GM12878 (cell line): Measurements from ENCODE around the gene SORBS2. TPM values are rescaled to one million over a fixed set of nuclear protein-coding genes. Genes with fewer than 3 reads are reported as not detected.

ENCODE experiments used
- ATAC-seq: fragments of 200-7000 bp; cut with Tn5 transposase; 3 replicates; pipeline ENCODE4 v1.9.1; 2020; ENCODE audit warnings: mild to moderate bottlenecking, moderate library complexity
- BruUV-seq: library from RNA; stranded (reverse); fragments of 400-500 nt; replicated peaks from 2 replicates; lab custom pipeline; 2021; lab: Mats Ljungman, UMichigan
- CTCF ChIA-PET: fragments of 300-600 bp; sonication (Branson Sonifier 250); formaldehyde crosslinking; extraction: SDS; loops from one replicate; lab custom pipeline; 2021; ENCODE audit warnings: inconsistent platforms; lab: Yijun Ruan, JAX
- POLR2A ChIA-PET: fragments of 350-600 bp; formaldehyde crosslinking; extraction: SDS; loops from one replicate; lab custom pipeline; 2021; ENCODE audit warnings: inconsistent platforms; lab: Charles Lee
- RAD21 ChIA-PET: fragments of 300-600 bp; sonication (Branson Sonifier 250); formaldehyde crosslinking; loops from one replicate; lab custom pipeline; 2023; ENCODE audit warnings: antibody characterized with exemption; ENCODE audit not compliant: unreplicated experiment; lab: Charles Lee
- SMC1A ChIA-PET: fragments of 300-600 bp; sonication (Branson Sonifier 250); formaldehyde crosslinking; loops from one replicate; lab custom pipeline; 2023; ENCODE audit not compliant: unreplicated experiment, uncharacterized antibody; lab: Charles Lee
- DNase-seq: peaks from one replicate; pipeline ENCODE4 v3.0.0-alpha.2; 2011; ENCODE audit warnings: low read depth, low spot score
- FAIRE-seq: peaks from 3 replicates; lab custom pipeline; 2011; peaks lifted over from hg19 to GRCh38; lab: Jason Lieb, UNC
- H2AFZ ChIP-seq: 2 replicates; pipeline ENCODE4 v1.6.0; 2011; ENCODE audit warnings: low read depth, low read length, control low read depth; ENCODE audit not compliant: control insufficient read depth
- H3K27ac ChIP-seq: 2 replicates; pipeline ENCODE4 v1.5.1; 2011; ENCODE audit warnings: control low read depth; ENCODE audit not compliant: control insufficient read depth, insufficient read depth
- H3K27me3 ChIP-seq, 2 experiments: replicated peaks in 1 of 2; 2 replicates each; pipeline versions ENCODE4 v1.6.0 to v1.6.1; 2011; ENCODE audit warnings: low read length in 1 of 2; ENCODE audit not compliant: control insufficient read depth in 2 of 2, insufficient read depth in 2 of 2
- H3K36me3 ChIP-seq, 2 experiments: 2 replicates each; pipeline ENCODE4 v1.5.1; 2011; ENCODE audit warnings: low read length in 1 of 2; ENCODE audit not compliant: control insufficient read depth in 2 of 2, insufficient read depth in 2 of 2
- H3K4me1 ChIP-seq: 2 replicates; pipeline ENCODE4 v1.6.1; 2011; ENCODE audit warnings: mild to moderate bottlenecking, low read length, moderate library complexity, mixed read lengths; ENCODE audit not compliant: control insufficient read depth, insufficient read depth
- H3K4me2 ChIP-seq: 2 replicates; pipeline ENCODE4 v1.6.0; 2011; ENCODE audit warnings: control low read depth; ENCODE audit not compliant: control insufficient read depth, insufficient read depth
- H3K4me3 ChIP-seq: fragments of 200-600 bp; sonication (generic); 2 replicates; pipeline ENCODE4 v1.5.1; 2016
- H3K79me2 ChIP-seq: 2 replicates; pipeline ENCODE4 v1.6.0; 2011; ENCODE audit warnings: low read length; ENCODE audit not compliant: control insufficient read depth, insufficient read depth
- H3K9ac ChIP-seq: 2 replicates; pipeline ENCODE4 v1.8.0; 2011; ENCODE audit warnings: low read length, control low read depth, mixed read lengths; ENCODE audit not compliant: control insufficient read depth, insufficient read depth
- H3K9me3 ChIP-seq: replicated peaks from 3 replicates; pipeline ENCODE4 v1.5.1; 2011; ENCODE audit warnings: mild to moderate bottlenecking, low read length; ENCODE audit not compliant: control insufficient read depth, insufficient read depth
- H4K20me1 ChIP-seq: 2 replicates; pipeline ENCODE4 v1.6.0; 2011; ENCODE audit not compliant: control insufficient read depth, insufficient read depth
- SUPT20H ChIP-seq: IDR thresholded peaks from 2 replicates; pipeline ENCODE4 v1.6.1; 2011; ENCODE audit warnings: low read depth, mild to moderate bottlenecking, low read length, moderate library complexity, borderline replicate concordance; ENCODE audit not compliant: control insufficient read depth
- YY1 ChIP-seq: IDR thresholded peaks from 2 replicates; pipeline ENCODE4 v1.6.1; 2011; ENCODE audit warnings: low read depth, mild to moderate bottlenecking, low read length
- ZNF24 ChIP-seq: fragments of 450-650 bp; IDR thresholded peaks from 2 replicates; pipeline ENCODE4 v1.6.1; 2017; ENCODE audit warnings: antibody characterized with exemption, mild to moderate bottlenecking
- WGBS: methylation state at CpG from one replicate; pipeline ENCODE4 v1.1.6; 2016; ENCODE audit warnings: low lambda C conversion rate; ENCODE audit not compliant: insufficient replicate concordance, insufficient coverage; ENCODE audit errors: missing lambda C conversion rate; 5-methylcytosine and 5-hydroxymethylcytosine counted together
- in situ Hi-C: fragments of 300-500 bp; cut with MboI; formaldehyde crosslinking; loops from 9 replicates; pipeline ENCODE4 v1.14.3; 2018; ENCODE audit warnings: mixed read lengths
- intact Hi-C: fragments of 100-400 bp; cut with micrococcal nuclease; formaldehyde crosslinking; loops from one replicate; pipeline ENCODE4 v1.14.2; 2022; ENCODE audit not compliant: unreplicated experiment
- polyA plus RNA-seq, 11 experiments: library from polyadenylated mRNA; depleted of rRNA in 4 of 11; unstranded in 6 of 11; stranded (reverse) in 5 of 11; fragments of >200 nt; fragmentation: Nextera tagmentation in 4 of 11; fragmentation: Illumina TruSeq in 1 of 11; extraction: Ambion mirVana in 4 of 11; extraction: Trizol in 1 of 11; gene quantifications; 1 replicate in 1 of 11; 2 replicates in 10 of 11; pipeline versions ENCODE4 v1.2.1 to v1.2.3, GENCODE V29; 2011 to 2016; ENCODE audit warnings: inconsistent platforms in 2 of 11, missing spikeins in 2 of 11, low read depth in 1 of 11
- total RNA-seq, 4 experiments: library from RNA; depleted of rRNA in 3 of 4; stranded (reverse); fragments of >200 nt in 3 of 4; fragmentation: Illumina TruSeq in 1 of 4; extraction: Trizol in 1 of 4; gene quantifications; 2 replicates each; pipeline versions ENCODE4 v1.2.1 to v1.2.3, GENCODE V29; 2013 to 2021
- TF ChIP-seq, protein P1 (sequence below): IDR thresholded peaks from 2 replicates; pipeline ENCODE4 v1.6.1; 2011; ENCODE audit warnings: low read depth, low read length, improper control_type of control experiment, borderline replicate concordance
- TF ChIP-seq, protein P2 (sequence below): IDR thresholded peaks from 2 replicates; pipeline ENCODE4 v1.6.1; 2012; ENCODE audit warnings: improper control_type of control experiment, low read depth, low read length; ENCODE audit not compliant: insufficient replicate concordance
- TF ChIP-seq, protein P3 (sequence below): fragments of 450-650 bp; formaldehyde crosslinking; IDR thresholded peaks from 2 replicates; pipeline ENCODE4 v1.5.0; 2022; ENCODE audit warnings: mild to moderate bottlenecking, missing genetic modification characterization
- TF ChIP-seq, protein P4 (sequence below): fragments of 450-650 bp; IDR thresholded peaks from 2 replicates; pipeline ENCODE4 v1.6.1; 2014; ENCODE audit warnings: mild to moderate bottlenecking
- TF ChIP-seq, protein P5 (sequence below): fragments of 450-650 bp; IDR thresholded peaks from 2 replicates; pipeline ENCODE4 v1.6.1; 2016; ENCODE audit warnings: mild to moderate bottlenecking, moderate library complexity, borderline replicate concordance

SORBS2 gene
- total and polyA plus RNA-seq, 10 of the 15 experiments (the other 5 are each of a cell fraction or from before 2014, with no cell fraction given), result 0.06 to 3.0 (median 0.79) TPM

DNA sequence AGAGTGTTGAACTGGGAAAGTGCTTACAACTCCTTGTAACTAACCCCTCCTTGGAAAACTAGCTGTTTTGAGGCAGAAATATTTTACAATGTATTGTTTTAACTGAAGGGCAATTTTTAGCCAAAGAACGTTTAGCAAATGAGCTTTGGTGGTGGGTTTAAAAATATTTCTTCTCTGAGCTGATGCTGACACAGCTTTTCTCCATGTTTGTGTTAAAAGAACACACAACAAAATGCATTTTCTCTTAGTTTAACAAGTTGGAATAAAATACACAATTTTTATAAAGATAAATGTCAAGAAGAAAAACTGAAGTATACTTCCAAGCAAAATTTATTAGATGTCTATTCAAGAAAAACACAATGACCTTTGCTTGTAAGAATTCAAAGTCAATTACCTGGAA, 226.8 kb downstream of the SORBS2 start:
- in situ Hi-C loops (loop anchor here (5.0 kb wide), 1 partner anchor 108 kb away; no protein-coding TSS in a partner anchor), intact Hi-C loops (no loop called here)
- no peak overlapping the region for H3K27ac ChIP-seq
- no peaks in the 10 kb centered on the region for H3K36me3 ChIP-seq
- H2AFZ ChIP-seq, result no peak overlapping the region
- H3K9ac ChIP-seq, result no peak overlapping the region
- H3K79me2 ChIP-seq, result no peaks in the 10 kb centered on the region
- no peak for ATAC-seq
- RAD21 ChIA-PET, result no interaction called here
- no peak for DNase-seq
- WGBS, result 59% methylated on average over 1 of the region's 1 CpG
- peaks cover 9% of the 10 kb centered on the region for H3K4me1 ChIP-seq
- H3K27me3 ChIP-seq, result no peaks in the 10 kb centered on the region
- SMC1A ChIA-PET, result no interaction called here
- POLR2A ChIA-PET, result no interaction called here
- H4K20me1 ChIP-seq, result no peaks in the 10 kb centered on the region
- FAIRE-seq, result no peak
- CTCF ChIA-PET, result interaction anchor here (1.5 to 3.3 kb wide), 2 partner anchors 9 to 13 kb away, joined by 3 to 21 read pairs; no protein-coding TSS in a partner anchor
- no TSS peak for BruUV-seq
- no peaks in the 10 kb centered on the region for H3K9me3 ChIP-seq
- H3K4me3 ChIP-seq, result no peak overlapping the region
- H3K4me2 ChIP-seq, result no peak overlapping the region
- TF ChIP-seq YY1 (no peak), ZNF24 (no peak), SUPT20H (no peak)
- TF ChIP-seq, protein P1, sequence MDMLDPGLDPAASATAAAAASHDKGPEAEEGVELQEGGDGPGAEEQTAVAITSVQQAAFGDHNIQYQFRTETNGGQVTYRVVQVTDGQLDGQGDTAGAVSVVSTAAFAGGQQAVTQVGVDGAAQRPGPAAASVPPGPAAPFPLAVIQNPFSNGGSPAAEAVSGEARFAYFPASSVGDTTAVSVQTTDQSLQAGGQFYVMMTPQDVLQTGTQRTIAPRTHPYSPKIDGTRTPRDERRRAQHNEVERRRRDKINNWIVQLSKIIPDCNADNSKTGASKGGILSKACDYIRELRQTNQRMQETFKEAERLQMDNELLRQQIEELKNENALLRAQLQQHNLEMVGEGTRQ, result no peak
- TF ChIP-seq, protein P2, sequence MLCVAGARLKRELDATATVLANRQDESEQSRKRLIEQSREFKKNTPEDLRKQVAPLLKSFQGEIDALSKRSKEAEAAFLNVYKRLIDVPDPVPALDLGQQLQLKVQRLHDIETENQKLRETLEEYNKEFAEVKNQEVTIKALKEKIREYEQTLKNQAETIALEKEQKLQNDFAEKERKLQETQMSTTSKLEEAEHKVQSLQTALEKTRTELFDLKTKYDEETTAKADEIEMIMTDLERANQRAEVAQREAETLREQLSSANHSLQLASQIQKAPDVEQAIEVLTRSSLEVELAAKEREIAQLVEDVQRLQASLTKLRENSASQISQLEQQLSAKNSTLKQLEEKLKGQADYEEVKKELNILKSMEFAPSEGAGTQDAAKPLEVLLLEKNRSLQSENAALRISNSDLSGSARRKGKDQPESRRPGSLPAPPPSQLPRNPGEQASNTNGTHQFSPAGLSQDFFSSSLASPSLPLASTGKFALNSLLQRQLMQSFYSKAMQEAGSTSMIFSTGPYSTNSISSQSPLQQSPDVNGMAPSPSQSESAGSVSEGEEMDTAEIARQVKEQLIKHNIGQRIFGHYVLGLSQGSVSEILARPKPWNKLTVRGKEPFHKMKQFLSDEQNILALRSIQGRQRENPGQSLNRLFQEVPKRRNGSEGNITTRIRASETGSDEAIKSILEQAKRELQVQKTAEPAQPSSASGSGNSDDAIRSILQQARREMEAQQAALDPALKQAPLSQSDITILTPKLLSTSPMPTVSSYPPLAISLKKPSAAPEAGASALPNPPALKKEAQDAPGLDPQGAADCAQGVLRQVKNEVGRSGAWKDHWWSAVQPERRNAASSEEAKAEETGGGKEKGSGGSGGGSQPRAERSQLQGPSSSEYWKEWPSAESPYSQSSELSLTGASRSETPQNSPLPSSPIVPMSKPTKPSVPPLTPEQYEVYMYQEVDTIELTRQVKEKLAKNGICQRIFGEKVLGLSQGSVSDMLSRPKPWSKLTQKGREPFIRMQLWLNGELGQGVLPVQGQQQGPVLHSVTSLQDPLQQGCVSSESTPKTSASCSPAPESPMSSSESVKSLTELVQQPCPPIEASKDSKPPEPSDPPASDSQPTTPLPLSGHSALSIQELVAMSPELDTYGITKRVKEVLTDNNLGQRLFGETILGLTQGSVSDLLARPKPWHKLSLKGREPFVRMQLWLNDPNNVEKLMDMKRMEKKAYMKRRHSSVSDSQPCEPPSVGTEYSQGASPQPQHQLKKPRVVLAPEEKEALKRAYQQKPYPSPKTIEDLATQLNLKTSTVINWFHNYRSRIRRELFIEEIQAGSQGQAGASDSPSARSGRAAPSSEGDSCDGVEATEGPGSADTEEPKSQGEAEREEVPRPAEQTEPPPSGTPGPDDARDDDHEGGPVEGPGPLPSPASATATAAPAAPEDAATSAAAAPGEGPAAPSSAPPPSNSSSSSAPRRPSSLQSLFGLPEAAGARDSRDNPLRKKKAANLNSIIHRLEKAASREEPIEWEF, result no peak
- TF ChIP-seq, protein P3, sequence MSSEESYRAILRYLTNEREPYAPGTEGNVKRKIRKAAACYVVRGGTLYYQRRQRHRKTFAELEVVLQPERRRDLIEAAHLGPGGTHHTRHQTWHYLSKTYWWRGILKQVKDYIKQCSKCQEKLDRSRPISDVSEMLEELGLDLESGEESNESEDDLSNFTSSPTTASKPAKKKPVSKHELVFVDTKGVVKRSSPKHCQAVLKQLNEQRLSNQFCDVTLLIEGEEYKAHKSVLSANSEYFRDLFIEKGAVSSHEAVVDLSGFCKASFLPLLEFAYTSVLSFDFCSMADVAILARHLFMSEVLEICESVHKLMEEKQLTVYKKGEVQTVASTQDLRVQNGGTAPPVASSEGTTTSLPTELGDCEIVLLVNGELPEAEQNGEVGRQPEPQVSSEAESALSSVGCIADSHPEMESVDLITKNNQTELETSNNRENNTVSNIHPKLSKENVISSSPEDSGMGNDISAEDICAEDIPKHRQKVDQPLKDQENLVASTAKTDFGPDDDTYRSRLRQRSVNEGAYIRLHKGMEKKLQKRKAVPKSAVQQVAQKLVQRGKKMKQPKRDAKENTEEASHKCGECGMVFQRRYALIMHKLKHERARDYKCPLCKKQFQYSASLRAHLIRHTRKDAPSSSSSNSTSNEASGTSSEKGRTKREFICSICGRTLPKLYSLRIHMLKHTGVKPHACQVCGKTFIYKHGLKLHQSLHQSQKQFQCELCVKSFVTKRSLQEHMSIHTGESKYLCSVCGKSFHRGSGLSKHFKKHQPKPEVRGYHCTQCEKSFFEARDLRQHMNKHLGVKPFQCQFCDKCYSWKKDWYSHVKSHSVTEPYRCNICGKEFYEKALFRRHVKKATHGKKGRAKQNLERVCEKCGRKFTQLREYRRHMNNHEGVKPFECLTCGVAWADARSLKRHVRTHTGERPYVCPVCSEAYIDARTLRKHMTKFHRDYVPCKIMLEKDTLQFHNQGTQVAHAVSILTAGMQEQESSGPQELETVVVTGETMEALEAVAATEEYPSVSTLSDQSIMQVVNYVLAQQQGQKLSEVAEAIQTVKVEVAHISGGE, result no peak
- TF ChIP-seq, protein P4, sequence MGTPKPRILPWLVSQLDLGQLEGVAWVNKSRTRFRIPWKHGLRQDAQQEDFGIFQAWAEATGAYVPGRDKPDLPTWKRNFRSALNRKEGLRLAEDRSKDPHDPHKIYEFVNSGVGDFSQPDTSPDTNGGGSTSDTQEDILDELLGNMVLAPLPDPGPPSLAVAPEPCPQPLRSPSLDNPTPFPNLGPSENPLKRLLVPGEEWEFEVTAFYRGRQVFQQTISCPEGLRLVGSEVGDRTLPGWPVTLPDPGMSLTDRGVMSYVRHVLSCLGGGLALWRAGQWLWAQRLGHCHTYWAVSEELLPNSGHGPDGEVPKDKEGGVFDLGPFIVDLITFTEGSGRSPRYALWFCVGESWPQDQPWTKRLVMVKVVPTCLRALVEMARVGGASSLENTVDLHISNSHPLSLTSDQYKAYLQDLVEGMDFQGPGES, result no peak
- TF ChIP-seq, protein P5, sequence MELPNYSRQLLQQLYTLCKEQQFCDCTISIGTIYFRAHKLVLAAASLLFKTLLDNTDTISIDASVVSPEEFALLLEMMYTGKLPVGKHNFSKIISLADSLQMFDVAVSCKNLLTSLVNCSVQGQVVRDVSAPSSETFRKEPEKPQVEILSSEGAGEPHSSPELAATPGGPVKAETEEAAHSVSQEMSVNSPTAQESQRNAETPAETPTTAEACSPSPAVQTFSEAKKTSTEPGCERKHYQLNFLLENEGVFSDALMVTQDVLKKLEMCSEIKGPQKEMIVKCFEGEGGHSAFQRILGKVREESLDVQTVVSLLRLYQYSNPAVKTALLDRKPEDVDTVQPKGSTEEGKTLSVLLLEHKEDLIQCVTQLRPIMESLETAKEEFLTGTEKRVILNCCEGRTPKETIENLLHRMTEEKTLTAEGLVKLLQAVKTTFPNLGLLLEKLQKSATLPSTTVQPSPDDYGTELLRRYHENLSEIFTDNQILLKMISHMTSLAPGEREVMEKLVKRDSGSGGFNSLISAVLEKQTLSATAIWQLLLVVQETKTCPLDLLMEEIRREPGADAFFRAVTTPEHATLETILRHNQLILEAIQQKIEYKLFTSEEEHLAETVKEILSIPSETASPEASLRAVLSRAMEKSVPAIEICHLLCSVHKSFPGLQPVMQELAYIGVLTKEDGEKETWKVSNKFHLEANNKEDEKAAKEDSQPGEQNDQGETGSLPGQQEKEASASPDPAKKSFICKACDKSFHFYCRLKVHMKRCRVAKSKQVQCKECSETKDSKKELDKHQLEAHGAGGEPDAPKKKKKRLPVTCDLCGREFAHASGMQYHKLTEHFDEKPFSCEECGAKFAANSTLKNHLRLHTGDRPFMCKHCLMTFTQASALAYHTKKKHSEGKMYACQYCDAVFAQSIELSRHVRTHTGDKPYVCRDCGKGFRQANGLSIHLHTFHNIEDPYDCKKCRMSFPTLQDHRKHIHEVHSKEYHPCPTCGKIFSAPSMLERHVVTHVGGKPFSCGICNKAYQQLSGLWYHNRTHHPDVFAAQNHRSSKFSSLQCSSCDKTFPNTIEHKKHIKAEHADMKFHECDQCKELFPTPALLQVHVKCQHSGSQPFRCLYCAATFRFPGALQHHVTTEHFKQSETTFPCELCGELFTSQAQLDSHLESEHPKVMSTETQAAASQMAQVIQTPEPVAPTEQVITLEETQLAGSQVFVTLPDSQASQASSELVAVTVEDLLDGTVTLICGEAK, result no peak
